Measurements from ENCODE around the gene CYTIP.

CYTIP gene

DNA sequence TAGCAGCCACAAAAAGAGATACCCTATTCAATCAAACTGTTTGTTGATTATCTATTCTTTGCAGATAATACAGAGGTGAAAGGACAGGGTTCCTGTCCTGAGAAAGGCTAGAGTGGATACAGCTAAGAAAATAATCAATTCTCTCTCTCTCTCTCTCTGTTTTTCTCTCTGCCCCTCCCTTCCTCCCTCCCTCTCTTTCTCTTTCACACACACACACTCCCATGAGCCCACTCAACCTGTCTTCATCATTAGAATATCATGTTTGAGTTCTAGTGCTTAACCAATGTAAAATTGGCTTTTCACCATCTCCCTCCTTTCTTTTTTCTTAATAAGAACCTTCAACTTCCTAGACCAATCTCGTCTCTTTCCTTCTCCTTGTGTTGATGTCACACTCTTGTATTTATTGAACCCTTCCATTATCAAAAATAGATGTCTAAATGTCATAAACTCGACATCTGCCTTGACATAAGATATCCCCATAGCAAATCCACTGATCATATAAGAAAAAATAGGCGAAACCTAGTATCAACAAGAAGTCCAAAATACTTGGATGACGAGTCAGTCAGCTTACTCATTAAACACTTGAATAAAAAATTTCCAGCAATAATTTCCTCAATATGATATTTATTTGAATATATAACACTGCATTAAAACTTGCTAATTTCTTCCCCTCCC lies 42.8 kb upstream of the CYTIP start:
- Histone ChIP-seq H3K27me3 (no peaks in the 10 kb centered on the region), H3K4me1 (no peaks in the 10 kb centered on the region), H3K9me3 (no peaks in the 10 kb centered on the region), H3K4me3 (ENCODE audit: low read depth, low read length) (no peak overlapping the region), H3K36me3 (no peaks in the 10 kb centered on the region)
- DNase-seq, result no peak
- TF ChIP-seq, protein P1, sequence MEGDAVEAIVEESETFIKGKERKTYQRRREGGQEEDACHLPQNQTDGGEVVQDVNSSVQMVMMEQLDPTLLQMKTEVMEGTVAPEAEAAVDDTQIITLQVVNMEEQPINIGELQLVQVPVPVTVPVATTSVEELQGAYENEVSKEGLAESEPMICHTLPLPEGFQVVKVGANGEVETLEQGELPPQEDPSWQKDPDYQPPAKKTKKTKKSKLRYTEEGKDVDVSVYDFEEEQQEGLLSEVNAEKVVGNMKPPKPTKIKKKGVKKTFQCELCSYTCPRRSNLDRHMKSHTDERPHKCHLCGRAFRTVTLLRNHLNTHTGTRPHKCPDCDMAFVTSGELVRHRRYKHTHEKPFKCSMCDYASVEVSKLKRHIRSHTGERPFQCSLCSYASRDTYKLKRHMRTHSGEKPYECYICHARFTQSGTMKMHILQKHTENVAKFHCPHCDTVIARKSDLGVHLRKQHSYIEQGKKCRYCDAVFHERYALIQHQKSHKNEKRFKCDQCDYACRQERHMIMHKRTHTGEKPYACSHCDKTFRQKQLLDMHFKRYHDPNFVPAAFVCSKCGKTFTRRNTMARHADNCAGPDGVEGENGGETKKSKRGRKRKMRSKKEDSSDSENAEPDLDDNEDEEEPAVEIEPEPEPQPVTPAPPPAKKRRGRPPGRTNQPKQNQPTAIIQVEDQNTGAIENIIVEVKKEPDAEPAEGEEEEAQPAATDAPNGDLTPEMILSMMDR (IDR thresholded peaks at IDR 0.05; ENCODE audit: low read depth, low read length), result no peak

DNA sequence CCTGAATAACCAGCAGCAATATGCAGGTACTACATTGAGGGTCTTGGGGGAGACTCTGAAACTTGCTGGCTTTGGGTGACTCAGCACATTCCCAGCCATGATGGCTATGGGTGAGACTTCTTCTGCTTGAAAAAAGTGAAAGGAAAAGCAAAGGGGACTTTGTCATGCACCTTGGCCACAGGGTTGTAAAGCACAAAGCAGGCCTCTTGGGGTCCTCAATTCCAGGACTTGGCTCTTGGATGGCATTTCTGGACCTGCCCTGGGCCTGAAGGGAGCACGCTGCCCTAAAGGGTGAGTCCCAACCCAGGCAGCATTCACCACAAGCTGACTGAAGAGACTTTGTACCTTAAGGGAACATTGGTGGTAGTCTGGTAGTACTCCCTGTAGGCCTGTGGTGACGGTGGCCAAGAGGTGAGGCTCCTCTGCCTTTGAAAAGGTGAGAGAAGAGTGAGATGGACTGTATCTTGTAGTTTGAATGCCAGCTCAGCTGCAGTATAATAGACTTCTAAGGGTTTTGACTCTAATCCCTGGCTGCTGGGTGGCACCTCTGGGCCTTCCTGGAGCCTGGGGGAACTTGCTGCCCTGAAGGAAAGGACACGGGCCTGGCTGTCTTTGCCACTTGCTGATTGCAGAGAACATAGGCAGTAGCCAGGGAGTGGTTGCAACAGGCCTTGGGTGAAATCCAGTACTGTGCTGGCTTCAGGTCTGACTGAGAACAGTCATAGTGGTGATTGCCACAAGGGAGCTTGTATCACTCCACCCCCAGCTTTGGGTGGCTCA lies 36.5 kb upstream of the CYTIP start:
- H3K9me3 ChIP-seq, result no peaks in the 10 kb centered on the region
- TF ChIP-seq, protein P1 (IDR thresholded peaks at IDR 0.05; ENCODE audit: low read depth, low read length), result no peak

DNA sequence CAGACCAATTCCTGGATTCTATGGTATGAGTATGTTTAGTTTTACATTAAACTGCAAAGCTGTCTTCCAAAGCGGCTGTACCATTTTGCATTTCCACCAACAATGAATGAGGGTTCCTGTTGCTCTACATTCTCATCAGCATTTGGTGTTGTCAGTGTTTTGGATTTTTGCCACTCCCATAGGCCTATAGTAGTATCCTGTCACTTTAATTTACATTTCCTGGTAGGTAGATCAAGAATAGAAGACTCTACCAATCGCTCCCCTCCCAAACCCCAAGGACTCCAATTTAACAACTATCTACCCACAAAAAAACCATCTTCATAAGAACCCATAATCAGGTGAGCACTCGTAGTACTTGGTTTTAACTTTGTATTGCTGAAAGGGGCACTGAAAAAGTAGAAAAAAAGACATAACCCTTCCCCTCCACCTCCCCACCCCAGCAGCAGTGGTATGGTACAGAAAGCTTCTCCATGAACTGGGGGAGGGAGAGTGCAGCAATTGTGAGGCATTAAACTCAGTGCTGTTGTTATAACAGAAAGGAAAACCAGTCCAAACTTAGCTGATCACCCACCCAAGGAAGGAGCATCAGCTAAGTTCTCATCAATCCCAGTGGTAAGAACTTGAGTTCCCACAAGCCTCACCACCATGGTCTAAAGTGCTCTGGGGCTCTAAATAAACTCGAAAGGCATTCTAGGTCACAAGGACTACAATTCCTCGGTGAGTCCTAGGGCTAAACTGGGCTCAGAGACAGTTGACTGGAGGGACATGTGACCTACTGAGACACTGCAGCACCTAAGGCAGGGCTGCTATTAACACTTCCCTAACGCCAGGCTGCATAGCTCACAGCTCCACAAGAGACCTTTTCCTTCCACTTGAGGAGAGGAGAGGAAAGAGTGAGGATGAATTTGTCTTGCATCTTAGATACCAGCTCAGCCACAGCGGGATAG lies 35.5 kb upstream of the CYTIP start:
- Histone ChIP-seq H3K27me3 (no peaks in the 10 kb centered on the region), H3K4me3 (ENCODE audit: low read depth, low read length) (no peak overlapping the region), H3K9me3 (no peaks in the 10 kb centered on the region), H3K36me3 (no peaks in the 10 kb centered on the region), H3K4me1 (no peaks in the 10 kb centered on the region)
- TF ChIP-seq, protein P1 (IDR thresholded peaks at IDR 0.05; ENCODE audit: low read depth, low read length), result no peak
- DNase-seq, result no peak

More for the DNA sequence above, 36.5 kb upstream of the CYTIP start:
- DNase-seq, result no peak
- no peaks in the 10 kb centered on the region for H3K4me1 ChIP-seq
- no peaks in the 10 kb centered on the region for H3K27me3 ChIP-seq
- H3K4me3 ChIP-seq (ENCODE audit: low read depth, low read length), result no peak overlapping the region
- no peaks in the 10 kb centered on the region for H3K36me3 ChIP-seq

DNA sequence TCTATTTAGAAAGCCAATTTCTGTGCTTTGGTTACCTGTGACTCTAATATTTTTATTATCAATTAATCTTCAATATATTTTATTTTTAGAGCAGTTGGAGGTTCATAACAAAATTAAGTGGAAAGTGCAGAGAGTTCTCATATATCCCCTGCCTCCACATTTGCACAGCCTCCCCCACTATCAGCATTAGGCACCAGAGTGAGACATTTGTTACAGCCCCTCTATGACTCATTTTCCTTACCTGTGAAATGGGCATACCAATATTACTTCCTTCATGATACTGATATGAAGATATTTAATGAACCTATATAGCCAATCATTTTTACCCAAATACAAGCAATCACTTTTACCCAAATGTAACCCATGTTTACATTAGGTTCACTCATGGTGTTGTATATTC lies 34.0 kb upstream of the CYTIP start:
- Histone ChIP-seq H3K4me3 (ENCODE audit: low read depth, low read length) (no peak overlapping the region), H3K36me3 (no peaks in the 10 kb centered on the region), H3K4me1 (no peaks in the 10 kb centered on the region), H3K27me3 (no peaks in the 10 kb centered on the region), H3K9me3 (no peaks in the 10 kb centered on the region)
- TF ChIP-seq, protein P1 (IDR thresholded peaks at IDR 0.05; ENCODE audit: low read depth, low read length), result no peak
- no peak for DNase-seq

DNA sequence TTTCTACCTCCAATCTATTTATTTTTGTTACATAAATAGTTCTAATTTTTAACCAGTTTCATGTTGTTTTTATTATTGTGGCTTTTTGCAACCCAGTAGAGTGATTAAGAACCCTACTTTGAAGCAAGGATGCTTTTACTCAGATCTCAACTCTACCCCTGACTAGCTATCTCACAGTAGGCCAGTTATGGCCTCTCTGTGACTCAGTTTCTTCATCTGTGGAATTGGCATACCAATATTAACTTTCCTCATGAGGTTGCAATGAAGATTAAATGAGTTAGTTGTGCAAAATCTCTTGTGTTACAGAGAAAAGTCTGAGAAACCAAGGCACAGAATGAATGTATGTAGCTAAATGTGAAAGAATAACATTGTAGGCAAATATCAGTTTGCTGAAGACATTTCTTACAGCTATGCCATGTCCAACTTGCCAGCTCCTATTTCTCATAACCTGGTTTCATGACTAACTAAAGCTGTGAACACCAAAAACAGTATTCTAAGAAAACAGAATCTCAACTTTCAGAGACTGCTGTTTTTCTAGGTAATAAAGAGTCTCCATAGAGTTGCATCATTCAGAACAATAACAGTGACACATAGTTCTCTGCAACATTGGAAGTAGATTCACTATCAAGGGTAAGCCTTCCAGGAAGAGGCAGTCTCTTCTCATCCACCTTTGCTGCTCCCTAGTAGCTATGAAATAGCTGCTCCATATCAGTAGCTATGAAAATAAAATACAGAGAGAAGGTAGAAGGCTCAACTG lies 33.2 kb upstream of the CYTIP start:
- H3K4me3 ChIP-seq (ENCODE audit: low read depth, low read length), result no peak overlapping the region
- H3K27me3 ChIP-seq, result no peaks in the 10 kb centered on the region
- no peak for DNase-seq
- TF ChIP-seq, protein P1 (IDR thresholded peaks at IDR 0.05; ENCODE audit: low read depth, low read length), result no peak
- no peaks in the 10 kb centered on the region for H3K4me1 ChIP-seq
- no peaks in the 10 kb centered on the region for H3K9me3 ChIP-seq
- no peaks in the 10 kb centered on the region for H3K36me3 ChIP-seq
